Panc1 (cell line): ENCODE results near the gene ANKRD42. TPM values are rescaled to one million over a fixed set of nuclear protein-coding genes. Genes with fewer than 3 reads are reported as not detected.

Experiments used
- ATAC-seq: fragments of 200-7000 bp; cut with Tn5 transposase; 2 replicates; pipeline ENCODE4 v1.9.1; 2020; ENCODE audit warnings: mild to moderate bottlenecking, moderate library complexity
- BruUV-seq: library from RNA; stranded (reverse); fragments of 400-500 nt; replicated peaks from 2 replicates; lab custom pipeline; 2021; lab: Mats Ljungman, UMichigan
- CTCF ChIA-PET: fragments of 300-600 bp; sonication (Branson Sonifier 250); formaldehyde crosslinking; loops from one replicate; lab custom pipeline; 2022; ENCODE audit warnings: antibody characterized with exemption; lab: Charles Lee
- POLR2A ChIA-PET: fragments of 300-600 bp; sonication (Branson Sonifier 250); formaldehyde crosslinking; loops from one replicate; lab custom pipeline; 2022; ENCODE audit warnings: antibody characterized with exemption; lab: Charles Lee
- DNase-seq: peaks from one replicate; pipeline ENCODE4 v3.0.0-alpha.2; 2010; ENCODE audit warnings: low read depth, low spot score
- H3K27ac ChIP-seq: 2 replicates; pipeline ENCODE4 v1.5.1; 2011; ENCODE audit warnings: mild to moderate bottlenecking, low read length, inconsistent platforms
- H3K27me3 ChIP-seq: fragments of 200-500 bp; sonication (Bioruptor generic); 2 replicates; pipeline ENCODE4 v1.6.0; 2014; ENCODE audit warnings: low read length, inconsistent platforms; ENCODE audit not compliant: control insufficient read depth, insufficient read depth
- H3K36me3 ChIP-seq: fragments of 200-500 bp; sonication (Bioruptor generic); 2 replicates; pipeline ENCODE4 v1.5.1; 2014; ENCODE audit warnings: inconsistent platforms, mild to moderate bottlenecking, low read length, moderate library complexity; ENCODE audit not compliant: control insufficient read depth, insufficient read depth
- H3K4me1 ChIP-seq: 2 replicates; pipeline ENCODE4 v1.5.1; 2011; ENCODE audit warnings: inconsistent platforms, mild to moderate bottlenecking, low read length, moderate library complexity; ENCODE audit not compliant: control insufficient read depth, insufficient read depth
- H3K4me3 ChIP-seq, 2 experiments: 2 replicates each; pipeline ENCODE4 v1.5.1; 2011 to 2012; ENCODE audit warnings: low read depth in 2 of 2, low read length in 2 of 2, mild to moderate bottlenecking in 2 of 2, inconsistent platforms in 1 of 2, moderate library complexity in 1 of 2
- H3K9me3 ChIP-seq: fragments of 200-500 bp; sonication (Bioruptor generic); 2 replicates; pipeline ENCODE4 v1.5.1; 2014; ENCODE audit warnings: low read depth, mild to moderate bottlenecking, inconsistent platforms, low read length, moderate library complexity; ENCODE audit not compliant: control insufficient read depth, insufficient read depth
- CTCF ChIP-seq: fragments of 450-650 bp; IDR thresholded peaks from 2 replicates; pipeline ENCODE4 v1.5.1; 2017; ENCODE audit warnings: mild to moderate bottlenecking
- POLR2AphosphoS5 ChIP-seq: IDR thresholded peaks from 2 replicates; pipeline ENCODE4 v1.6.1; 2012; ENCODE audit warnings: mild to moderate bottlenecking, low read depth, low read length, moderate library complexity
- REST ChIP-seq, 2 experiments: IDR thresholded peaks; 2 replicates each; pipeline ENCODE4 v1.6.1; 2011 to 2012; ENCODE audit warnings: low read depth in 2 of 2, control low read depth in 1 of 2, low read length in 1 of 2, mild to moderate bottlenecking in 1 of 2, moderate library complexity in 1 of 2; ENCODE audit not compliant: insufficient read depth in 1 of 2
- SIN3A ChIP-seq: IDR thresholded peaks from 2 replicates; pipeline ENCODE4 v1.6.1; 2012; ENCODE audit warnings: low read depth, mild to moderate bottlenecking, low read length, moderate library complexity, borderline replicate concordance; ENCODE audit not compliant: insufficient read depth
- TCF7L2 ChIP-seq: IDR thresholded peaks from 2 replicates; pipeline ENCODE4 v1.6.1; 2011; ENCODE audit warnings: mild to moderate bottlenecking, low read depth, low read length, inconsistent platforms
- in situ Hi-C: cut with HindIII; loops from 2 replicates; pipeline ENCODE4 v1.10.0; 2016; ENCODE audit warnings: low sequenced_read_pairs, low pct_unique_long_range_greater_than_20kb
- intact Hi-C: fragments of 100-400 bp; cut with micrococcal nuclease; formaldehyde crosslinking; loops from one replicate; pipeline ENCODE4 v1.10.0; 2022; ENCODE audit not compliant: unreplicated experiment
- total RNA-seq: library from RNA; stranded (reverse); gene quantifications from one replicate; pipeline ENCODE4 v1.2.1, GENCODE V29; 2021; ENCODE audit not compliant: unreplicated experiment

The ANKRD42 gene
- total RNA-seq, 1 experiment from 2014 or later: 14.8 TPM

- DNase-seq (no peak), ATAC-seq (no peak)
- intact Hi-C loops (no loop called here), in situ Hi-C loops (no loop called here)
- H3K27ac ChIP-seq: no peak overlapping the region
- H3K27me3 ChIP-seq: no peaks in the 10 kb centered on the region
- TF ChIP-seq POLR2AphosphoS5 (no peak), SIN3A (no peak), CTCF (no peak), REST (IDR thresholded peaks at IDR 0.05; ENCODE audit: insufficient read depth in 1 of 2, low read depth in 2 of 2, low read length in 1 of 2) (no peak), TCF7L2 (no peak)
- no peak overlapping the region for H3K4me3 ChIP-seq
- no peaks in the 10 kb centered on the region for H3K4me1 ChIP-seq
- no TSS peak for BruUV-seq
- H3K36me3 ChIP-seq: peaks cover 7% of the 10 kb centered on the region; the same call in 1 of the 2 replicates
- H3K9me3 ChIP-seq: no peaks in the 10 kb centered on the region
- ChIA-PET CTCF (interaction anchor here (0.6 kb wide), 1 partner anchor 1674 kb away, joined by 4 read pairs; no protein-coding TSS in a partner anchor), POLR2A (no interaction called here)
These were observed 63.3 kb downstream of the ANKRD42 start for GRCh38 chr11:83256602-83257340.

- Histone ChIP-seq H3K4me3 (no peak overlapping the region), H3K27ac (no peak overlapping the region), H3K36me3 (peaks cover 15% of the 10 kb centered on the region; the same call in 1 of the 2 replicates), H3K27me3 (no peaks in the 10 kb centered on the region), H3K9me3 (no peaks in the 10 kb centered on the region), H3K4me1 (no peaks in the 10 kb centered on the region)
- TF ChIP-seq REST (IDR thresholded peaks at IDR 0.05; ENCODE audit: insufficient read depth in 1 of 2, low read depth in 2 of 2, low read length in 1 of 2) (no peak), CTCF (no peak), TCF7L2 (no peak), POLR2AphosphoS5 (no peak), SIN3A (no peak)
- ATAC-seq: peak; percentile 73
- no TSS peak for BruUV-seq
- intact Hi-C loops (no loop called here), in situ Hi-C loops (no loop called here)
- POLR2A ChIA-PET: no interaction called here
- CTCF ChIA-PET: no interaction called here
- DNase-seq: peak; percentile 55
These were observed 64.3 kb downstream of the ANKRD42 start for GRCh38 chr11:83257761-83258168.
